ENCODE measurements around the gene SVIL.

Gene SVIL

GRCh38 chr10:29532256-29532878 is 102.4 kb downstream of the SVIL start:
- no peak for TF ChIP-seq CTCF (IDR thresholded peaks at IDR 0.05; ENCODE audit: insufficient read depth, low read length, missing control alignments)
- ChIA-PET CTCF (interaction anchor here (0.7 to 4.5 kb wide), 5 partner anchors 8 to 37 kb away, joined by 3 to 58 read pairs (median 45); no protein-coding TSS in a partner anchor), POLR2A (no interaction called here)
- no peak for DNase-seq (ENCODE audit: low read depth, low spot score)
- H3K4me3 ChIP-seq (ENCODE audit: low read depth, low read length) = no peak overlapping the region

GRCh38 chr10:29530112-29530976 is 104.4 kb downstream of the SVIL start:
- no peak overlapping the region for H3K4me3 ChIP-seq (ENCODE audit: low read depth, low read length)
- POLR2A ChIA-PET = no interaction called here
- CTCF ChIA-PET = interaction anchor here (1.1 to 1.4 kb wide), 4 partner anchors 13 to 34 kb away, joined by 3 to 9 read pairs (median 4); no protein-coding TSS in a partner anchor
- DNase-seq (ENCODE audit: low read depth, low spot score) = no peak
- no peak for TF ChIP-seq CTCF (IDR thresholded peaks at IDR 0.05; ENCODE audit: insufficient read depth, low read length, missing control alignments)

- no peak overlapping the region for H3K4me3 ChIP-seq (ENCODE audit: low read depth, low read length)
- no peak for TF ChIP-seq CTCF (IDR thresholded peaks at IDR 0.05; ENCODE audit: insufficient read depth, low read length, missing control alignments)
- no peak for DNase-seq (ENCODE audit: low read depth, low spot score)
- POLR2A ChIA-PET = no interaction called here
- CTCF ChIA-PET = interaction anchor here (1.3 to 1.4 kb wide), 2 partner anchors 12 to 32 kb away, joined by 6 to 9 read pairs; no protein-coding TSS in a partner anchor
These were observed 105.6 kb downstream of the SVIL start for GRCh38 chr10:29529146-29529545.

- no peak for DNase-seq (ENCODE audit: low read depth, low spot score)
- TF ChIP-seq CTCF (IDR thresholded peaks at IDR 0.05; ENCODE audit: insufficient read depth, low read length, missing control alignments) = no peak
- ChIA-PET CTCF (interaction anchor here (0.8 to 5.5 kb wide), 6 partner anchors 8 to 210 kb away, joined by 3 to 69 read pairs (median 13); no protein-coding TSS in a partner anchor), POLR2A (no interaction called here)
- H3K4me3 ChIP-seq (ENCODE audit: low read depth, low read length) = no peak overlapping the region
These were observed 109.0 kb downstream of the SVIL start for GRCh38 chr10:29525762-29526161.

- TF ChIP-seq CTCF (IDR thresholded peaks at IDR 0.05; ENCODE audit: insufficient read depth, low read length, missing control alignments) = no peak
- no peak for DNase-seq (ENCODE audit: low read depth, low spot score)
- H3K4me3 ChIP-seq (ENCODE audit: low read depth, low read length) = no peak overlapping the region
- ChIA-PET POLR2A (no interaction called here), CTCF (interaction anchor here (2.4 to 5.5 kb wide), 4 partner anchors 9 to 28 kb away, joined by 8 to 69 read pairs (median 38); no protein-coding TSS in a partner anchor)
These were observed 110.1 kb downstream of the SVIL start for GRCh38 chr10:29524720-29525119.

GRCh38 chr10:29524294-29524693 is 110.5 kb downstream of the SVIL start:
- H3K4me3 ChIP-seq (ENCODE audit: low read depth, low read length) = no peak overlapping the region
- POLR2A ChIA-PET = no interaction called here
- no peak for DNase-seq (ENCODE audit: low read depth, low spot score)
- CTCF ChIA-PET = interaction anchor here (0.9 to 5.5 kb wide), 5 partner anchors 10 to 67 kb away, joined by 4 to 69 read pairs (median 19); no protein-coding TSS in a partner anchor
- TF ChIP-seq CTCF (IDR thresholded peaks at IDR 0.05; ENCODE audit: insufficient read depth, low read length, missing control alignments) = no peak

All from AG04449 (cell line).